GM21526 (cell line): ENCODE measurements around the gene H1-8.

Source experiments
- ATAC-seq: cut with Tn5 transposase; IDR thresholded peaks from one replicate; pipeline ENCODE4 v1.9.1; 2021; ENCODE audit warnings: moderate library complexity; ENCODE audit not compliant: unreplicated experiment, low FRiP score

The H1-8 gene

DNA sequence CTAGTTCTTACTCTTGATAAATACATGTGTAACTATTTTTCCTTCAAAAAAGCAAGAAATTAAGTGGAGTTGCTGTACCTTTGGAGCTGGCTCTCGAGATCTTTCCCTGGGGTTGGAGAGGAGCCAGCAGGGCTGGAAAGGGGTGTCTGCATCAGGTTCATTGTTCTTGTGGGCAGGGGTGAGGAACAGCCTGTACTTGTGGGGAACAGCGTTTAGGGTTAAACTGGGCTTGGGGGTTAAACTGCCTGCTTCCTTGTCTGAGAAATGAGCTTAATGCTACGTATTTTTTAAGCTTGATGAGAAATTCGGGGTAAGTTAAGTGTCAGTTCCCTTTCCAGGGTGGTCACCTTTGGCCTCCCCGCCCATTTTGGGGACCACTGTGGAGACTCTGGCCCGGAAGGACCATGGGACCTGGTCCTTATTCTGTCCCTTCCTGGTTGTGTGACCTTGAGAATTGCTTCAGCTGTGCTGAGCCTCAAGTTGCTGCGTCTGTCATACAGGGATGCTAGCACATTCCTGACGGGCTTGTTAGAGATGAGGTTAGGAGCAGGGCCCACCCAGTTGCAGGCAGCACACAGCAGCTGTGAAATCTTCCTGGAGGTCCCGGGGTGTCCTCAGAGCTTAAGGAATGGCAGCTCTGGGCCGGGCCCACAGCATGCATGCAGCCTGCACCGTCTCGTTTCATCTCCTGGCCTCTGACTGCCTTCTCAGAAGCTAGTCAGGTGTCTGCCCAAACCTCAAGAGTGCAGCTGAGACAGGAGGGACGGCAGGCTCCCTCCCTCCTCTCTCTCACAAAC is 11.6 kb downstream of the H1-8 start:
- no peak for ATAC-seq

- no peak for ATAC-seq
Observed at GRCh38 chr3:129555153-129555550, 12.2 kb downstream of the H1-8 start.

GRCh38 chr3:129555616-129556357 is 12.8 kb downstream of the H1-8 start:
- ATAC-seq = no peak

- ATAC-seq = no peak
Observed at GRCh38 chr3:129556358-129556695, 13.4 kb downstream of the H1-8 start.

DNA sequence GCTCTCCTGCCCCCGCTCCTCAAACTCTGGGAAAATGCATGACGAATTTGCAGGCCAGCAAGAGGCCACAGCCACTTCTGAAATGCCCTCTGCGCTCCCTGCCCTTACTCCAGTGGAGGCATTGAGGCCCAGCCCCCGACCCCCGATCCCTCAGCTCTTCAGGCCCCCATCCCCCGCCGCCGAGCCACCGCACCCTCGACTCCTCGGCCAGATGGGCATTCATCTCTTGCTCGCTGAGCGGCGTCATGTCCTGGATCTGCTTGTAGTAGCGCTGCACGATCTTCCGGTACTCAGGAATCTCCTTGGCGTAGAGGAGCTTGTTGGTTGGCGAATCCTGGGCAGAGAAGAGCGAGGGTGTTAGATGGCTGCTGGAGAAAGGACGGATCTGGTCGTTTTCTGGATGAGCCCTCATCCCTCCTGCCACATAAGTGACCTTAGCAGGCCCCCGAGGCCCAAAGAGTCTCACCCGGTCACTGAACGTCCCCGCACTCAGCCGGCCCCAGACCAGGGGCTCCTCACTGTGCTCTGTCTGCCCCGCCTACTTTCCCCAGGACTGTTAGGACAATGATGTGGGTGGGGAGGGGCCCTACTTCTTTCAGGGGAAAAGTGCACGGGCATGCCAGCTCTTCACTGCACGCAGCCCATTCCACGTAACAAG is 14.0 kb downstream of the H1-8 start:
- no peak for ATAC-seq

DNA sequence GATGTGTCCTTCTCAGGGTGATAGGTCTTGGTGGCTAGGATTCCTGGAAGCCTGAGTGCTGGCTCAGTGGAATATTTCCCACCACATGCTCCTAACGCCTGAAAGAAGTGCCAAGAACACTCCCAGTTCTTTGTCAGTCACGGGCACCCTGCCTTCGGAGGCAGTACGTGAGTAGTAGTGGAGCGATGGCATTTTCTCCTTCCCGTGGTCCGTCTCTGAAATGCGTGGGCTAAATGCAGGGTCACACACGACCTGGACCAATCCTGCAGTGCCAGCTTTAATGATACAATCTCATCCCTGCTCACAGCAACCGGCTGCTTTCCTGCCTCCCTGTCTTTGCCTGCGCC is 14.5 kb downstream of the H1-8 start:
- no peak for ATAC-seq

DNA sequence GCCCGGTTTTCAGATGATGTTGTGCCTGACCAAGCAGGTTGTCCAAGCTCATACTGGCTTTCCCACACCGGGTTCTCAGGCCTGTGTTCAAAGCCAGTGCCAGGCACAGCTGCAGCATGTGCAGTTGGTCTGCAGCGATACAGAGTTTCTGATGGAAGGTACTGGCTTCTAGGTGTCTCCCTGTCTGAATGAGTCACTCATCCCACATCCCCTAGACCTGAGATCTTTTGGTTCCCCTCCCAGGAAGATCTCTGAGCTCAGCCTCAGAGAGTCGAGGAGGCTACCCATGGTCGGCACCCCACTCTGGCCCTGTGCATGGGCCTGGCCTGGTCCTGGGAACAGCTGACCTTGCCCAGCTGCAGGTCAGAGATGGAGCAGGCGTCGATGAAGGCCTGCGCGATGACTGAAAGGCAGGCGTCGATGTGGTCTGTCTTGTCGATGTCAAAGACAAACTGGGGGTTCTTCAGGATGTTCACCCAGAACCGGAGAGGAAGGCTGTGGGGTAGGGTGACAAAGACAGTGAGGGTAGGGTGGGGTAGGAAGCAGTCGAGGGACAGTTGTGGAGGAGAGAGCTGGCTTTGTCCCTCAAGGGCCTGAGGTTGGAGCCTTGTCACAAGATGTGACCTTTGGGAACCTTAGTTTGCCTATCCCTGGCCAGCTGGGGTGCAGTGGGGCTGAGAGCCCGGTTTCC is 15.3 kb downstream of the H1-8 start:
- no peak for ATAC-seq

DNA sequence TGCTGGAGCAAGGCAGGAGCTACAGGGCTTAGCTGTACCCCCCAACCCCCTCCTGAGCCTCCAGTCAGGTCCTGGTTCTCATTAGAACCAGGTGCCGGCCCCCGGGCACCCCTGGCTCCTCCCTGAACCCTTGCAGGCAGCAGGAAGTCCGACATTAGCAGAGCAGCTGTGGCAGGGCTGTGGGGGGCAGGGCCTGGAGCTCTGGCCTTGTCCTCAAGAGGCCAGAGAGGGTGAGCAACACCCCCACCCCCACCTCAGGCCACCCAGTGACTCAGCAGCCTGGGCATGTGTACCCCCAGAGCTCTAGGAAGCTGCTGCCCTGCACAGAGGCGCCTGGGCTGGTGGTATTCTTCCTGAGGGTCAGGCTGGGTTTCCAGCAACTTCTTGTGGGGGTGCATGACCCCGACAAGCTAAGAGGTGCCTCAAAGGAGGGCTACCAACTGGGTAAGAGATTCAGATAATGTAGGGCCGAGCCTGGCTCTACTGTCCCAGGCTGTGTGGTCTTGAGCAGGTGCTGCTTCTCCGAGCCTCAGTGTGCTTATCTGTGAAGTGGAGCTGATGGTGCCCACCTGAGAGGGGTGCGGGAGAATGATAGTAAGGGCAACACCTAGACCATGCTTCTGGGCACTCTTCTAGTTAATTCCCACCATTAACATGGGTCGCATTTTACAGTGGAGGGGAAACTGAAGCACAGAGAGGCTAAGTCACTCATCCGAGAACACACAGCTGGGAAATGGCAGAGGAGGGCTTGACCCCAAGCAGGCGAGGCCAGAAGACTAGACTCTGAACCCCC is 16.0 kb downstream of the H1-8 start:
- ATAC-seq = no peak

- ATAC-seq = no peak
Observed at GRCh38 chr3:129559565-129560079, 16.6 kb downstream of the H1-8 start.

- no peak for ATAC-seq
Observed at GRCh38 chr3:129560269-129560787, 17.4 kb downstream of the H1-8 start.

- no peak for ATAC-seq
Observed at GRCh38 chr3:129560911-129561594, 18.1 kb downstream of the H1-8 start.

- ATAC-seq = no peak
Observed at GRCh38 chr3:129561619-129562248, 18.8 kb downstream of the H1-8 start.

DNA sequence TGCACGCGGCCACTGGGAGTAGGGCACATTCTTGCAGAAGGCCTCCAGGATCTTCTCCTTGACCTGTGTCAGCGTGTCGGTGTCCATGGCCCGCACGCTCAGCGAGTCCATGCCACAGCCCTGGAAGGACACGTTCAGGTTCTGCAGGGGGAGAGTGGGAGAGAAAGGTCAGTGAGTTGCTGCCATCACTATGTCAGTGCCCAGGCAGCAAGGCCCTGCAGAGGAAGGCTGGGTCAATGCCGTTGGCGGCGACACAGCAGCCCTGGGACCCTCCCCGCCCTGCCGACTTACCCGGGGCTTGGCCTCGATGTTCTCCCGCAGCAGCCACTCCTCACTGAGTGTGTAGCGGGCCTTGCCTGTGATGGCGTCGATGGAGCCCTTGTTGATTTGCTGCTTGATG is 19.8 kb downstream of the H1-8 start:
- ATAC-seq = no peak

DNA sequence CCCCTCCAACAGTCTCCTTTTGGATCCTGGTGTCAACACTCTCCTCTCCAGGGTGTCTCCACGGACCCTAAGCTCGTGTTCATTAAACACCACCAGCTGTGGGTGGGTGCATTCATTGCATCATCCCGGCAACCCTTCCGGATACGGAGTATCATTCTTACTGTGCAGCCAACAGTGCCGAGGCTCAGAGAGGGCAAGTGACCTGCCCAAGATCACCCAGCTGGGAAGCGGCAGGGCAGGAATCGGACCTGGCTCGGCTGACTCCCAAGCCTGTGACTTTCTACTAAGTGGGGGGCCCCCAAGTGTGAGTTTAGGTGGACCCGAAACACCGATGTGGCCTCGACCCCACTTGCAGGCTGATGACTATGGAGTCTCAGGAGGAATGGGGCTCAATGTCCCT is 20.4 kb downstream of the H1-8 start:
- no peak for ATAC-seq

DNA sequence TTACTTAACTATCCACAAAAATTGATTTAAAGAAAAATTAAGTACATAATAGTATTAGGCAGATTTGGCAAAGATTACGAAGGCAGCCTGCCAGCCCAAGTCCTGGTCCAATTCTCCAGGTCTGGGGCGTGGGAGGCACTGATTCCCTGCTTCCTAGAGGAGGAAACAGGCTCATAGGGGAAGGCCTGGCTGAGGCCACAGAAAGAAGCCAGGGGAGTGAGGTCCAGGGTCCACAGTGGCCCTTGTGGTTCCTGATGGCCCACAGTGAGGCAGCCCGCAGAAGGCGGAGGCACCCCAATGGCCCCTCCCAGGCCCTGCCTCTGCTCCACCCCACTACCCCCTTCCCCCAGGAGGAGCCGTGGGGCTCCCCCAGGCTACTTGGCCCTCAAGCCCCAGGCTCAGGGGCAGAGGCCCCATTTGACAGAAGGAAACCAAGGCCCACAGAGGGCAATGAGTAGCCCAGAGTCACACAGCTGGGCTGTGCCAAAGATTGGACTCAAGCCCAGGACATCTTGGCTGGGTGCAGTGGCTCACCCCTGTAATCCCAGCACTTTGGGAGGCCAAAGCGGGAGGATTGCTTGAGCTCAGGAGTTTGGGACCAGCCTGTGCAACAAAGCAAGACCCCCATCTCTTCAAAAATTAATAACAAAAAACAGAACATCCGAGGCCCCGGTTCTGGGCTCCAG is 21.0 kb downstream of the H1-8 start:
- no peak for ATAC-seq

DNA sequence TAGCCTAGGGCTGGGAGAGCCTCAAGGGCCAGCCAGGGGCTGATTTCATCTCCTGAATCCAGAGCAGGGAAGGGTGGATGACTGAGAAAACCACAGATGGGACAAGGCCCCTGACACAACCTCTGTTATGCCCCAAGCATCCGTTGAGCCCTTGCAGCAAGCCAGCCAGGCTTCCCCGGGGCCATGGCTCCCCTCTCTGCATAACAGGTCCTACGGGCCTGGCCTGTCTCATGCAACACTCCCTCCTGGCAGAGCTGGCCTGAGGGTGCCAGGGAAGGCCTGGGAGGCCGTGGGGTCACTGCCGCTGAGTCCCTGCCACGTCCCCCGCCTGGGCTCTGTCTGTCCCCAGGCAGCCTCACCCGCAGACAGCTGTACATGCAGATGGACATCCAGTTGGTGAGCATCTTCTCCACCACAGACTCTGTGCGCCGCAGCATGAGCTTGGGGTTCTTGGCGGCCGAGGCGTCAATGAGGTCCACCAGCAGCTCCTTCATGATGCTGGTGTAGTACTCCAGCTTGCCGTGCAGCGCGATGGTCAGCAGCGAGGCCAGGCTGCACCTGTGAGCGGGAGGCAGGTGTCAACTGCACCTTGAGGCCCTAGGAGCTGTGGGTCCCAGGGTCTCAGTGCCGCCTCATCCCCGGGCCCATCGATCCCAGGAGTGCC is 22.1 kb downstream of the H1-8 start:
- no peak for ATAC-seq

- no peak for ATAC-seq
Observed at GRCh38 chr3:129565902-129566301, 22.9 kb downstream of the H1-8 start.

DNA sequence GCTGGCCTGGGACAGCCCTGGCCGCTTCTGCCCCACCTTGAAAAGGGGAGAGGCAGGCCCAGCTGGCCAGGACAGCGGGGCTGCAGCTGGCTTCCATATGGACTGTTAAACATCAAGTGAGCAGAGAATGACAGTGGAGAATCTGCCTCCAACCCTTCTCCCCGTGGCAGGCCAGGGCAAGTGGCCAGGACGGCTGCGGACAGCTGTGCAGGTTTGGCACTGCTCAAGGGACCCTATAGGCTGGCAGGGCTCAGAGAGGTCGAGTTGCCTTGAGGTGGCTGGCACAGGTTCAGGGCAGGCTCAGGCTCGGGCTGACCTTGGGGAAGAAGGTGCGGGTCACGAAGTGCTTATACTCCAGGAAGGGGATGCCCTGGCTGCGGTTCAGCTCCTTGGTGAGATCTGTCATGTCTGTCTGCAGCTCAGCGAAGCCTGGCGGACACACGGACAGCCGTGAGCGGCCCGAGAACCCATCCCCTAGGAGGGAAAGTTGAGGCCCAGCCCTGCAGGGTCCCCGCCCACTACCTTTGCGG is 24.3 kb downstream of the H1-8 start:
- no peak for ATAC-seq
